ENCODE measurements around the gene LDLRAD3.

Gene LDLRAD3

DNA sequence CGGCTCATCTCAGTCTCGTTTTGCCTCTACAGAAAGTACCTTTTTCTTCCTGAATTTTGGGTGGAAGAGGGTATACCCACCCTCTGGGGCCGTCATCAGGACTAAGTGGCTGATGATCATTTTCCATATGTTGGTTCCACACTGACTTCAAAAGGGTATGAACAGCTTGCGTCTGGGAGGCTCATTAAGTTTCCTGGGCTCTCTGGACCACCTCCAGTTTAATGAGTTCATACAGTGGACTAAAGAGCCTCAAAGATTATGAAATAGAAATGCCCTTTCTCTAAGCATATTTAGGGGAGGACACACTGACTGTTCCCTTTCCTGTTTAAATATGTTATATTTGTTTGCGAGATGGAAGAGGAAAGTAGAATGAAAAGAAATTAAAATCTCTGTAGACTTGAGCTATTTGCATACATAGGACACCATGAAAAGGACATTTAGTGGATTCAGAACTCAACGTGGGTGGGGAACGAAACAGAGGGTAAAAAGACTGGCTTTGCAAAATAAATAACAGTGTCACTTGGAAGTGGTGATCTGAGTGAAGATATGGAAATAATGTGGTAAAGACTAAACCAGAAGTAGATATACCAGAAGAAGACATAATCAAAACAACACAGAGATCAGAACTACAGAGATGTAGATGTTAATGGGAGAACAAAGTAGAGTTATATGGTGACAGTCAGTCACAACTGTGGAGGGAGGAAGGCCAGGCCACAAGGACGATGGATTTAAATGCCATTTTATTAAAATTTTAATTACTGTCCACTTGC lies 18.7 kb downstream of the LDLRAD3 start:
- no peak for DNase-seq (ENCODE audit: low read depth)

DNA sequence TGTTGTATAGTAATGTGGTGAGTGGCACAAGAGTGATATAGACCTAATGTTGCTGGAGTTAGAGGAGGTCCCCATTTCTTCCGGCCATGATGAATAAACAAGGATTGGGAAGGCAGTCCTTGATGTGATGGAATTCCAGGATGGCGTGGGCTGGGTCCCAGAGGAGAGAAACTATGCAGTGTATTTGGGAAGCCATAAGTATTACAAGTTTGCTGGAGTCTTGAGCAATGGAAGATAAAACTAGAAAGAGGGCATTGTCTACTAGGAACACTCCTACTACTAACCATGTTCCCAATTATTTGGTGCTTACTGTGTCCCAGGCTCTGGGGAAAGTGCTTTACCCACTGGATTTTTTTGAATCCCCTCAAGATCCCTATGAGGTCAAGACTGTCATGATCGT lies 20.0 kb downstream of the LDLRAD3 start:
- DNase-seq (ENCODE audit: low read depth), result no peak

DNA sequence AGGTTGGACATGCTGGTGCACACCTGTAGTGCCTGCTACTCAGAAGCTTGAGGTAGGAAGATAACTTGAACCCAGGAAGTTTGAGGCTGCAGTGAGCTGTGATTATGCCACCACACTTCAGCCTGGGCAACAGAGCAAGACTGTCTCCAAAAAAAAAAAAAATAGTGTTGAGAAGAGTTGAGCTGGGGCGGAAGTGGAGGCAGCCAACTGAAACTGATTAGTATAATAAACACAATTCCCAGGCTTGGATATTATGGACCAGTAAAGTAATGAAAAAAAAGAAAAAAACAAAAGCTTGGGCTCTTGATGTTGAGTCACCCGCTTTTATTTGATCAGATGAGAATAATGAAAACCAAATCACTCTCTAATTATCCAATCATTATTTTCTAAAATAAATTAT lies 21.0 kb downstream of the LDLRAD3 start:
- no peak for DNase-seq (ENCODE audit: low read depth)

DNA sequence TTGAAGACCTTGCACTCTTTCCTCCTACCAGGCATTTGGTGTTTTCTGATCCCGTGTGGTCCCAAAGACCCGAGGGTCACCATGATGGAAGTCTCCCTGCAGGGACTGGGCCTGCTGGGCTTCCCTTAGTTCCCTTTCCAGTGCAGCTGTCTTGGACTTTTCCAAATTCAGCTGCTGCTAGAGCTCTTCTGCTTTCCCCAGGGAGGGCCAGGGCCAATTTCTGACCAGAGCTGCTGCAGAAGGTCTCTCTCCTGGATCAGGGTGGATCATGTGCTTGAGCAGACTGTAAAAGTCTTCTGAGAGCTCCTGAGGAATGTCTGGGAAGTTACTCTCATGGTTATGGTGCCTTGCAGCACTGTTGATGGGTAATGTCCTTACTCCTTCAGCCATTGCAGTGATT lies 23.2 kb downstream of the LDLRAD3 start:
- DNase-seq (ENCODE audit: low read depth), result no peak

DNA sequence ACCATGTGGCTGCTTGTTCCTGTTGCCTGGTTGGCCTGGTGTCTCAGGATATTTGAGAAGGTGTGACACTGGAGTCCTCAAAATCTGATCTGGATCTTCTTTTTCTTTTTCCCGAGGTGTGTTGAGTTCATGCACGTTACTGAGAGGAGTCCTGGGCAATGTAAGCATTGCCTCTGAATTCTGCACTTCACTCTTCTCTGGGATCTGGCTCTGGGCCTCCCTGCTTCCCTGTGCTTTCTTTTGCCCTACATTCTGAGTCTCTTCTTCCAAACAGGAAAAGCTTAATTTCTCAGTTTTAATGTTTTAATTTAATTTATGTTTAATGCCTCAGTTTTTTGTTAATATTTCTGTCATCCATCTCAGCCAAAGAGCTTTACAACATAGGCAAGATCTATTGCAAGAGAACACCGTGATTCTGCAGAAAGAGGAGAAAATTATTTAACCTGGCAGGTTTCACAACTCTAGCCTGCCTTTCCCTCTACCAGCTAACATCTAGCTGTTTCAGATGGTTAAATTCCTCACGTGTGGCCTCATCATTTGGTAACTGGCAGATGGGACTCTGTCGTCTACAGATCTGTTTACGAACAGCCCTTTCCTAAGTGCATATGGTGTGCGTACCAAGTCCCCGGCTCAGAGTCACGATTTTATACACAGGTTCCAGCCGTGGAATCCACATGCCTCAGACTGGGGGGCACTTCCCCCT lies 24.7 kb downstream of the LDLRAD3 start:
- DNase-seq (ENCODE audit: low read depth), result no peak

DNA sequence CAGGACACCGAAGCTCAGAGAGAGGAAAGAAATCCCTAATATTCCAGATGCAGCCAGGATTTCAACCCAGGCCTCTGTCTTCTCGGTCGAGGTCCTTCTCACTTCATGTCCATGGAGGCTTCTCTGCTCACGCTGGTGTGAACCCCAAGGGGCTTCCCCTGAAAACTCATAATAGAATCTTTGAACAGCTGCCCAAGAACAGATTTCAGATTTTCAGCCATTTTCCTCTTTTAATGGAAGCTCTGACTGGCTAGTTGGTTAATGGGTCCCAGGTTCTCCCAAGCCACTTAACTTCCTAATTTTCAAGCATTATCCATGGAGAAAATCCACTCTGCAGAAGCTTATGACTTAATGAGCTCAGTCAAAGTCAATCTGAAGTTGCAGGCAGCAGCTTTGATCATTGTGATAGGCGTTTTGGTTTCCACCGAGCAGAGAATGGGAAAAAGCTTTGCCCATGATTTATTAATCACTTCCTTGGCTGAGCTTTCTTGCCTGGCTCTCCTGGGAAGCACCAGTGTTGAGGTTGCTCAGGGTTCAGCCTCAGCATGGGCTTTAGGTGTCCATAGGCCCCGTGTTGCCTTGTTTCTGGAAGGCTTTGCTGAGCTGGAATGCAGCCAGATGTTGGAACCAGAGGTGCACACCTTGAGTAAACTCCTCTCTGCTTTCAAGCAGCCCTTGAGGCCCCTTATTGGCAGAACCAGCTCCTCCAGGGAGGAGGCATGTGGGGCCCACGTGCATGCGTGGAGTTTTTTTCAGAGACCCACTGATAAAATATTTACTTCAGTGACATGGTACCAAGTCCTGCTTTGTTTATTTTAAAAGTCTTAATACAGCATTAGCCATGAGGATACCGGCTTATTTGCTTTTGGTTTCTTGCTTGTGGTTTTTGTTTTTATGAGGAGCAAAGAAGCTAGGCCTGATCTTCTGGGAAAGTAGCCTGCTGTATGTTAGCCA lies 25.5 kb downstream of the LDLRAD3 start:
- no peak for DNase-seq (ENCODE audit: low read depth)

DNA sequence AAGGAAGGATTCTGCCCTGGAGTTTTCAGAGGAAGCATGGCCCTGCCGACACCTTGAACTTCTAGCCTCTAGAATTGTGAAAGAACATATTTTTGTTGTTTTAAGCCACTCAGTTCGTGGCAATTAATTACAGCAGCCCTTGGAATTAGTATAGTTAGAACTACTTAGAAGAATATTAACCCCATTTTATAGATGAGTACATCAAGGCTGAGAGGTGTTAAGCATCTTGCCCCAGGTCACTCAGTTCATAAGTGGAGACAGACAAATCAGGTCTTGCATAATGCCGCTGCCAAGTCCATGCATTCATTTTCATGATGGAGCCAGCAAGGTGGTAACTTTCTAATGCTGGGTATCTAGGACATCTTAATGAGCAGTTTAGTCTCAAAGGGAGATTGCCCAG lies 26.6 kb downstream of the LDLRAD3 start:
- no peak for DNase-seq (ENCODE audit: low read depth)

DNA sequence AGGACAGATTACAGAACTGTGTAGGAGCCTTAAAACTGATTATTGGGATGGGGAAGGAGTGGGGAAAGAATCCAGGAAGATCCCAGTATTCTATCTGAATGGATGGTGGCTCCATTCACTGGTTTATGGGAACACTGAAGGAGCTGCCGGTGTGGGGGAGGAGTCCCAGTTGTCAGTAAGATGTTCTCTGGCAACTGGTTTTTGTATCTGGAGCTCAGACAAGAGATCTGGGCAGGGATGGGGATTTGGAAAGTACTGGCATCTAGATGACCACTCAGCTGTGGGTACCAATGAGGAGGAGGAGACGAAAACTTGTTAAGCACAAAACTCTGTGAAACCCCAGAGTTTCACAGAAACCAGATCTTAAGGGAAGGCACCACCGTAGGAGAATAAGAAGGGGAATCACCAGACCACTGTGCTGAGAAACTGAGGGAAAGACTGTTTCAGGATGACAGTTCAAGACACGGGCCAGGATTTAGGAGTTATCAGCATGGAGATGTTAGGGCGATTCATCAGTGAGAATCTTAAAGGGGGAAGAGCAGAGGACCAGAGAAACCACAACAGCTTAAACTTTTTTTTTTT lies 28.1 kb downstream of the LDLRAD3 start:
- no peak for DNase-seq (ENCODE audit: low read depth)

DNA sequence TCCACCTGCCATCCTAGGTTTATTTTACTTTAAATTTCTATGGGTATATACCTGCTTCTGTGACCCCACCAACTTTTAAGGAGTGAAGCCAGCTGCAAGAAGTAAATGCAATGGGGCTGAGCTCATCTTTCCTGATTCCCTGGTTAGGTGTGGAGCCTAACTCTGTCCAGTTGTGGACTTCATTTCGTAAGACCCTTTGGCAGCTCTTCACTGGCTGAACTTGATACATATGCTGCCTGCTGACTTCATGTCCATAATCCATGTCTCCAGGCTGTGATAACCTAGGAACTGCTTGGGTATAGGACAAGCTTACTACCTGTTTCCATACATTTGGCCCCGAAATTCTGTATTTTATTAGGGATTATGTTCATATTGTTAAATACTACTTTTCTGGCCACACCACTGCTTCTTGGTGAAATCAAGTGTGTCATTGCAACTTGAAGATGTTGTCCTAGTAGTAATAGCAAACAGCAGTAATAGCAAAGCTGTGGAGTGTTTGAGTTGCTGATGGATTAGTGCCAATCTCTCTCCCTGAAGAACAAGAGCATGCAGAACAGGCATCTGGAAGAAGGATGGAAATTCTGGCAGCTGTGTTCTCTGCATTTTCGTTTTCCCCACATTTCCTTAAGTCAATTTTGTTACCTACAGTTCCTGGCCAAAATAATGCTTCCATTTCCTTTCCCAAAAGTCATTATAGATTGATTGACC lies 31.2 kb downstream of the LDLRAD3 start:
- DNase-seq (ENCODE audit: low read depth), result no peak

DNA sequence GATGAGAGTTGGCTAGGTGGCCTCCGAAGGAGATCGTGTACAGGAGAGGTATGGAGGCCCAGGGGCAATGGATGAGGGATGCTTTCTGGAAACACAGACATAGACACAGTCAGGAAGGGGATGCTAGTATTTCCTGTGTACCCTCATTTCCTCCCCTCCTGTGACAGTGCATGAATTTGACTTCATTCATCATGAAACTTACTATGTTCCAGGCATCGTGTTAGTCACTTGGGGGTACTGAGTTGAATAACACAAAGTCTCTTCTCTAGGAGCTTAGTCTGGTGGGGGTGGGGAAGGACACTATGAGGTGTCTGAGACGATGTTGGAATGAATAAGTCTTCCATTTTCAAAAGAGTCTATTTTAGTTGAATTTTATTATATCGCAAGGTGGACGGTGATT lies 32.6 kb downstream of the LDLRAD3 start:
- DNase-seq (ENCODE audit: low read depth), result no peak

DNA sequence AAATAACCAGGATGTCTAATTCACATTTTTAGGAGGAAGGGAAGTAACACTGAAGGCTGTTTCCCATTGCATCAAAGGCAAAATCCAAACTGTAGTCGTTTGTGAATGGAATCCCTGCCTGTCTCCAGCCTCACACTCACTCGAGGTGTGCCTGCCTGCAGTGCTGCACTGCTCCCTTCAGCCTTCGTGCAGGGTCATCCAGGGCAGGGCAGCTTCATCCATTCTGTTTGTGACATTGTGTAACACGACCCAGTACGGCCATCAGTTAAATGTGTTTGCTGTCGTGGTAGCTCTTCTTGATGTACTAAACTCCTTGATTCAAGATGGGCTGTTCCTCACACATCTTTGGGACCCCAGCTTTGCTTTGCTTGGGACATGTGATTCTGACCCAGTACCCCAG lies 34.3 kb downstream of the LDLRAD3 start:
- DNase-seq (ENCODE audit: low read depth), result no peak

DNA sequence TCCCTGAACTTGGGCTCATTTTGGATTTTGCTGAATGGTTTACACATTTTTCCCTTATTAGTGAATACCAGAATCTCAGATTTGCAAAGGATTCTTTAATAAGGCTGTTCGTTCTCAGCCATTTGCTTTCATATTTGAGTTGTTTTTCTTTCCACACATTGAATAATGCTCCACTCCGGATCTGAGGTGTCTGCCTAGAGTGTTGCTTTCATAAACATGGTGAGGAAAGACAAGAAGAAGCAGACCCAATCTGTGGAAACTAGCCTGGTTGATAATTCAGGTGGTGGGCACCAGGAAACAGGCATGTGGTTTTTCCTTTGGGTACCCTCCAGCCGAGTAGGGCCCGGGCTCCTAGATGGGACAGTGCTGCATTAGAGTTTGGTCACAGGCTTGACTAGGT lies 35.0 kb downstream of the LDLRAD3 start:
- DNase-seq (ENCODE audit: low read depth), result no peak

DNA sequence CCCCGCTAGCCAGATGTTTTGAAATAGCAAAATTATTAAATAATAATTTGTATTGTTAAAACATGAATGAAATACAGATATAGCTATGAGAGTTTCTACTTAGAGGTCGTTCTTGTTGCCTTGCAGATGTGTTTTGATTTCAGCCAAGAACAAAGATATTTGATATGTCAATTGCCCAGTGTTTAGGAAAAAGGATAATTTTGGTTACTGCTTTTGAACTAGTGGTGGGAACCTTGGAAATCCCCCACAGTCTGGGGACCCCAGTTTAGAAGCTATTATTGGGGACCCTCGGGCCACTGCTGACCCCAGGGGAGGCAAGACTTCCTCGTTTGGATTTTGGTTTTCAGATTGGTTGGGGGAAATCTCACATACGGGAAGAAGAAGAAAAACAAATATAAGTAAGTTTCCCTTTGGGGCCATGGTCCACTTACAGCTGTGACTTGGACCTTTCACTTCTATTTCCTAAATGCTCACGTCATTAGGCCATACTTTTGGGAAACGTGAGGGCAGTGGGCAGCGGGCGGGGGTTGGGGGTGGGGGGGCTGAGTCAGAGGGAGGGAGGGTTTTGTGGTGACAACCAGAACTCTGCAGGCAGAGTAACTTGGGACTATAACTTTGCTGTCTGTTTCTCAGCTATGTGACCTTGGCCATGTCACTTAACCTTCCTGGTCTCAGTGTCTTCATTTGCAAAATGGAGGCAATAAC lies 37.0 kb downstream of the LDLRAD3 start:
- no peak for DNase-seq (ENCODE audit: low read depth)

DNA sequence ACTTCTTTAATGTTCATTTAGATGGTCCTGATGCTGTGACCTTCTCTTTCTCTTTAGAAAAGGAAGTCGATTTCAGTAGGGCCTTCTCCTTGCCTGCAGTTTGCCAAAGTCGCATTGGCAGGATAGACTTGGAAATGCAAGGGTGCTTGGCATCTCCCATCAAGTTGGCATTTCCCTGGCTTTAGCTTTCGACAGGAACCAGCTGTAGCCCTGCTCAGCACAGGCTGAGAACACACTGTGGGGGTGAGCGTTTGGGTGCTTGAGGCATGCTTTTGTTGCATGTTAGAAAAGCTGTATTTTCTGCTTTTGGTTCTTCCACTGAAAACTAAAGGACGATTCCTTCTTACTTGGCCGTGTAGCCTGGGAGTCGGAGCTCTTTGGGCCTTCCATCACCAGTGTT lies 37.7 kb downstream of the LDLRAD3 start:
- DNase-seq (ENCODE audit: low read depth), result no peak

DNA sequence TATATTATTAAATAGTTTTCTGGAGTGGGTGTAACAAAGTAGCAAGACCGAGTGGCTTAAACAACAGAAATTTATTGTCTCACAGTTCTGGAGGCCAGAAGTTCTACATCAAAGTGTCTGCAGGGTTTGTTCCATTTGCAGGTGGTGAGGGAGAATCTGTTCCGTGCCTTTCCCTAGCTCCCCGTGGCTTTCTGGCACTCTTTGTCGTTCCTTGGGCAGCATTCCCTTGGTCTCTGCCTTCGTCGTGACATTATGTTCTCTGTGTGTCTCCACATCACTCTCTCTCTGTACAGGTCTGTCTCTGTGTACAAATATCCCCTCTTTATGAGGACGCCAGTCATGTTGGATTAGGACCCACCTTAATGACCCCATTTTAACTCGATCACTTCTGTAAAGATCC lies 38.2 kb downstream of the LDLRAD3 start:
- no peak for DNase-seq (ENCODE audit: low read depth)

DNA sequence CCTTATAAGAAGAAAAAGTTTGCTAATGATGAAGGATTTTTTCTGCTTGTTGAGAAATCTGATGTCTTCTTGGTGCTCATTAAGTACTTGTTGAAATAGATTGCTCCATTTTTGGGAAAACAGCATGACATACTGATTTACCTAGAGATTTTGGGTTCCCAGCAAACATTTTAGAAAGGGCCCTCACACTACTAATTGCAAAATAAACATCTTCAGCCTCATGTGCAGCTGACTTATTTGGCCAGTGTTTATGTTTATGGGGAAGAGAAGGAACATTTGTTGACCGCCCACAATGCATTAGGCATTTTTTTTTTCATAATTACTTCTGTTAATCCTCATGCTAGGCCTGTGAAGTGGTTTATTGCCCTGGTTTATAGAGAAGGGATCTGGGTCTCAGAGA lies 40.1 kb downstream of the LDLRAD3 start:
- no peak for DNase-seq (ENCODE audit: low read depth)

DNA sequence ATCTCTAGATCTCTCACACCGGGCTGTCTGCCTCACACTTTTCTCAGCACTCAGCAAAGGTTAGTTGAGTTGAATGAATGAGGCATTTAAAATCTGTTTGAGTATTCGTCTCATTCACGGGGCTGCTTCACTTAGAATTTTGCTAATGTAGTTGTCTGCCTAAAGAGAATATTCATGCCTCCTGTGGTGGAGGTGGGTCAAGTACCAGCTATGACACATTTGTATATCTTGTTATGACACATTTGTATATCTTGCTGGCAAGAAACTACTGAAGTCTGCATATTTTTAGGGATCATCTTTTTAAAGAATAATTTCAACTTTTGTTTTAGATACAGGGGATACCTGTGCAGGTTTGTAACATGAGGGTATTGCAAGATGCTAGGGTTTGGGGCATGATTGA lies 43.1 kb downstream of the LDLRAD3 start:
- DNase-seq (ENCODE audit: low read depth), result no peak

DNA sequence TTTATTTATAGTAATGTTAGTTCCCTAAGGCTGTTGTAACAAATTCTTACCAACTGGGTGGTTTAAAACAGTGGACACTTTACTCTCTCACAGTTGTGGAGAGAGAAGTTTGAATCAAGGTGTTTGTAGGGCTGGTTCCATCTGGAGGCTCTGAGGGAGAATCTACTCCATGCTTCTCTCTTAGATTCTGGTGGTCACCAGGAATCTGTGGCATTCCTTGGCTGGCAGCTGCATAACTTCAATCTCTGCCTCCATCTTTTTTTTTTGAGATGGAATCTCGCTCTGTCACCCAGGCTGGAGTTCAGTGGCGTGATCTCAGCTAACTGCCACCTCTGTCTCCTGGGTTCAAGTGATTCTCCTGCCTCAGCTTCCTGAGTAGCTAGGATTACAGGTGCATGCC lies 46.3 kb downstream of the LDLRAD3 start:
- no peak for DNase-seq (ENCODE audit: low read depth)

DNA sequence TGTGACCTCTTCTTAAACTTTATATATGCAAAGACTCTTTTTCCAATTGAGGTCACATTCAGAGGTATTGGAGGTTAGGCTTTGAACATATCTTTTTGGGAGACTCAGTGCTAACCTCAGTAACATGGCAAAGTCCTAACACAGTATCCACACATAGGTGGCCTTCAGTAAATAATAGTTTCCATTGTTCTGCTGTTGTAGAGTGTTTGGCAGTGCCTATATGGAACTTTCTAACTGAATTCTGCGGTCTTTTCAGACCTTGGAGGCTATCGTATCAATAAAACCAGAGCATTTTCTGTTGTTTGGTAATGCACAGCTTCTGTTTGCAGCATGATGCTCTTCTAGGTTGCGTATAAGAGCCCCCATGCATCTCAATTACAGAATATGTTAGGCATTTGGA lies 47.0 kb downstream of the LDLRAD3 start:
- no peak for DNase-seq (ENCODE audit: low read depth)

DNA sequence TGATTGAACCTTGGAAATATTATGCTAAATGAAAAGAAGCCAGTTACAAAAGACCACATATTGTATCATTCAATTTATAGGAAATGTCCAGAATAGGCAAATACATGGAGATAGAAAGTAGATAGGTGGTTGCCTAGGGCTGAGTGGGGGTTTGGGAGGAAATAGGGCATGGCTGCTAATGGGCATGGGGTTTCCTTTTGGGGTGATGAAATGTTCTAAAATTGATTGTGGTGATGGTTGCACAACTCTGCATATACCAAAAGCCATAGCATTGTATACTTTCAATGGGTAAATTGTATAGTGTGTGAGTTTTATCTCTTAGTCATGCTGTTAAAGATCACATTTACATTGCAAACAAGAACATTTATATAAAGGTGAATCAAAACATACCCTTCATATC lies 48.7 kb downstream of the LDLRAD3 start:
- no peak for DNase-seq (ENCODE audit: low read depth)

DNA sequence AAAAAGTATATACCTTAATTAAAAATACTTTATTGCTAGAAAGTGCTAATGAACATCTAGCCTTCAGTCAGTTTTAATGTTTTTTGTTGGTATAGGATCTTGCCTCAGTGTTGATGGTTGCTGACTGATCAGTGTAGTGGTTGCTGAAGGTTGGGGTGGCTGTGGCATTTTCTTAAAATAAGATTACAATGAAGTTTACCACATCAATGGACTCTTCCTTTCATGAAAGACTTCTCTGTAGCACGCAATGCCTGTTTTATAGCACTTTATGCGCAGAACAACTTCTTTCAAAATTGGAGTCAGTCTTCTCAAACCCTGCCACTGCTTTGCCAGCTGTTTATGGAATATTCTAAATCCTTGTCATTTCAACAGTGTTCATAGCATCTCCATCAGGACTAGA lies 50.6 kb downstream of the LDLRAD3 start:
- DNase-seq (ENCODE audit: low read depth), result no peak

Measured in CMK (cell line).